WTC11 (cell line): ENCODE data around the gene TUG1.

Source experiments
- CREB1 ChIP-seq: sonication (generic); formaldehyde crosslinking; IDR thresholded peaks from 2 replicates; pipeline ENCODE4 v1.8.0; 2023; ENCODE audit warnings: mild to moderate bottlenecking, missing genetic modification reagents
- CTCF ChIP-seq: fragments of 200-600 bp; IDR thresholded peaks from 2 replicates; pipeline ENCODE4 v1.8.0; 2022; ENCODE audit warnings: antibody characterized with exemption
- E2F1 ChIP-seq: sonication (generic); formaldehyde crosslinking; IDR thresholded peaks from 2 replicates; pipeline ENCODE4 v1.8.0; 2022; ENCODE audit warnings: mild to moderate bottlenecking, missing genetic modification reagents
- ESRRA ChIP-seq: sonication (generic); formaldehyde crosslinking; IDR thresholded peaks from 2 replicates; pipeline ENCODE4 v1.8.1; 2022; ENCODE audit warnings: mild to moderate bottlenecking, missing genetic modification reagents, borderline replicate concordance
- FOXJ3 ChIP-seq: sonication (generic); formaldehyde crosslinking; IDR thresholded peaks from 2 replicates; pipeline ENCODE4 v1.9.0; 2021; ENCODE audit warnings: missing genetic modification reagents, mild to moderate bottlenecking, borderline replicate concordance
- FOXK1 ChIP-seq: sonication (generic); formaldehyde crosslinking; IDR thresholded peaks from 2 replicates; pipeline ENCODE4 v1.8.0; 2022; ENCODE audit warnings: mild to moderate bottlenecking, moderate library complexity, missing genetic modification reagents
- JAZF1 ChIP-seq: fragments of 250-450 bp; sonication (Bioruptor Pico); IDR thresholded peaks from 2 replicates; pipeline ENCODE4 v1.9.0; 2021; ENCODE audit warnings: moderate library complexity, mild to moderate bottlenecking, inconsistent platforms
- SMAD4 ChIP-seq: sonication (generic); formaldehyde crosslinking; IDR thresholded peaks from 2 replicates; pipeline ENCODE4 v1.8.0; 2022; ENCODE audit warnings: mild to moderate bottlenecking, missing genetic modification reagents
- SP1 ChIP-seq: sonication (generic); formaldehyde crosslinking; conservative IDR thresholded peaks from 2 replicates; pipeline ENCODE4 v1.8.1; 2022; ENCODE audit warnings: missing genetic modification reagents

DNA sequence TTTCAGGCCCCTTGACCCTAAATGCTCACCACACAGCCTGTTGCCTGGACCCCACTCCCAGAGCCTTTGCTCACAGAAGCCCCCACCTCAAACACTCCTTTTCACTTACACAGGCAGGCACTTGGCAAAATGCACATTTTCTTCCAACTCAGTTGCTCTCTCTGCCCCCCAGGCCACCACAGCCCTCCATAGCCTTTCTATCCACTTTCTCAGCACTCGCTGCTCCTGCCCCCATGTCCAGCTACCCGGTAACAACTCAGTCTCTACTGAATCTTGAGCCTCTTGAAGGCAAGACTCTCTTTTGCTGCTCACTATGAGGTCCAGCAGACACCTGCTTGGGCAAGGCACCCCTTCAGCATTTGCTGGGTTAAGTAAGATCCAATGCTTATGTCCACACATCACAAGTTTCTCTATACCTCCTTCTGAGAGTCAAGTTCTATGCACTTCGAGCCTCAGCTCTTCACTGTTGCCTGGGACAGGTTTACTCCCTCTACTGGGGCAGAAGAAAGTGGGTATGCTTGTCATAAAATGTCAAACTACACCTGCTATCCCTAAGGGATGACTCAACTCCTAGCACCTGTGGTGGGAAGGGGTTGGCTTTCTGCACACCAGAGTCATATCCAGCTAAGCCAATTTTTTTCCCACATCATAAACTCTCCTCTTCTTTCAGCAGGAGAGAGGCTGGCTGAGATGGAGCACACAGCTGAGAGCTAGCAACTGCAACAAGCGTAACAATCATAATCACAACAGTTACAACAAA is 37.3 kb upstream of the TUG1 start:
- TF ChIP-seq CTCF (no peak), SP1 (no peak), CREB1 (CRISPR knock-in tag) (no peak), FOXK1 (CRISPR knock-in tag) (no peak), SMAD4 (CRISPR knock-in tag) (no peak), E2F1 (no peak), FOXJ3 (no peak), JAZF1 (CRISPR knock-in tag) (no peak), ESRRA (CRISPR knock-in tag) (no peak)
